SW480 (cell line): ENCODE measurements around the gene TRIM32.

Experiments
- DNase-seq: peaks from one replicate; pipeline ENCODE4 v3.0.0-alpha.2; 2016; ENCODE audit warnings: low spot score

Gene TRIM32, protein sequence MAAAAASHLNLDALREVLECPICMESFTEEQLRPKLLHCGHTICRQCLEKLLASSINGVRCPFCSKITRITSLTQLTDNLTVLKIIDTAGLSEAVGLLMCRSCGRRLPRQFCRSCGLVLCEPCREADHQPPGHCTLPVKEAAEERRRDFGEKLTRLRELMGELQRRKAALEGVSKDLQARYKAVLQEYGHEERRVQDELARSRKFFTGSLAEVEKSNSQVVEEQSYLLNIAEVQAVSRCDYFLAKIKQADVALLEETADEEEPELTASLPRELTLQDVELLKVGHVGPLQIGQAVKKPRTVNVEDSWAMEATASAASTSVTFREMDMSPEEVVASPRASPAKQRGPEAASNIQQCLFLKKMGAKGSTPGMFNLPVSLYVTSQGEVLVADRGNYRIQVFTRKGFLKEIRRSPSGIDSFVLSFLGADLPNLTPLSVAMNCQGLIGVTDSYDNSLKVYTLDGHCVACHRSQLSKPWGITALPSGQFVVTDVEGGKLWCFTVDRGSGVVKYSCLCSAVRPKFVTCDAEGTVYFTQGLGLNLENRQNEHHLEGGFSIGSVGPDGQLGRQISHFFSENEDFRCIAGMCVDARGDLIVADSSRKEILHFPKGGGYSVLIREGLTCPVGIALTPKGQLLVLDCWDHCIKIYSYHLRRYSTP

DNA sequence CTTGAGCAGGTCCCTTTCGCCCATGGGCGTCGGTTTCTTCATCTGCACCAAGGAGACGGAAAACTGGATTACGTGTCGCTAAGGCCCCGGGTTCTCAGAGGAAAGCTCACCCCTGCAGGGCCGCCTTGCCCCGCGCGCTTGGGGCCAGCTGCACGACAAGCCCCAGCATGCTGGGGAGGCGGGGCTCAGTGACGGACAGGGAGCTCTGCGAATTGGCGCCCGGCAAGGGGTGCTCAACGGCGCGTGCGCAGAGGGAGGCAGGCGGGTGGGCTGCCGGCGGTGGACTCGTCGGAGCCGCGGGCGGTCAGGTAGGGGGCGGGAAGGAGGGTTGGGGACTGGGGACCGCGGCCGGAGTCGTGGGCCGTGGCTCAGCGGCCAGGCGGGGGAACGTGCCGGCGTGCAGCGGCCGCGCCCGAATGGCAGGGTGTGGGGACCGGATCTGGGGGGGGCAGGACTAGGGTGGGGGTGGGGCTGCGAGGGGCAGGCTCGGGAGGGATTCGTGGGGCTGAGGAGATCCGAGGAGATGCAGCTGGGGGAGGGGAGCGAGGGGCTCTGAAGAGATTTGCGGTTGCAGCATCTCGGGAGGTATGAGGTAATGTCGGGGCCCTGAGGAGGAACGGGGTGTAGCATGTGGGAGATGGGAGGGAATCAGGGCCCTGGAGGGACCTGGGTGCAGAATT is at the start of gene TRIM32:
TSS of gene TRIM32 (plus strand) at position 232 of the 680 bp plus-strand sequence. CDS start 10,438 bp downstream, outside the sequence.
- peak; percentile 78 for DNase-seq

DNA sequence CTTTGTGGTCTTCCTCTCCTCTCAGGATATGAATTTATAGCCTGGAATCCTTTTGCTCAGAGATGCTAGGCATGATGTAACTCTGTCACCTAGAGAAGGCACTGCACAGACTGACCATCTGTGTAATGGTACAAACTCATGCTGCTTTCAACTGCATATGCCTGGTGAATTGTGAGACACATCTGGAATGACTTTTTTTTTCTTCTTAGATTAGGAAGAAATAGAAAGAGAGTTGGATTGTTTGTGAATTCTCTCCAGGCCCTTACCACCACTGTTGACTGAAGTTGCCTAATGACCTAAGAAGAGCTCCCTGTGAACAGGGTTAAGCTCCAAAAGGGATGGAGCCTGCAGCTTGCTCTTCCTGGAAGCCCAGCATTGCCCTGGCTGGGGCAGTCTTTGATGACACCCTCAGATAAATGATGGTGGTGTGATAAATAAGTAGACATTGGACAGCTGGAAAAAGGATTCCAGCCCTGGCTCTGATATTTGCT is 47.8 kb upstream of the TRIM32 start:
- DNase-seq, result no peak

- DNase-seq, result no peak
Observed at GRCh38 chr9:116641292-116642059, 45.6 kb upstream of the TRIM32 start.

- DNase-seq, result no peak
Observed at GRCh38 chr9:116643691-116644090, 43.4 kb upstream of the TRIM32 start.

DNA sequence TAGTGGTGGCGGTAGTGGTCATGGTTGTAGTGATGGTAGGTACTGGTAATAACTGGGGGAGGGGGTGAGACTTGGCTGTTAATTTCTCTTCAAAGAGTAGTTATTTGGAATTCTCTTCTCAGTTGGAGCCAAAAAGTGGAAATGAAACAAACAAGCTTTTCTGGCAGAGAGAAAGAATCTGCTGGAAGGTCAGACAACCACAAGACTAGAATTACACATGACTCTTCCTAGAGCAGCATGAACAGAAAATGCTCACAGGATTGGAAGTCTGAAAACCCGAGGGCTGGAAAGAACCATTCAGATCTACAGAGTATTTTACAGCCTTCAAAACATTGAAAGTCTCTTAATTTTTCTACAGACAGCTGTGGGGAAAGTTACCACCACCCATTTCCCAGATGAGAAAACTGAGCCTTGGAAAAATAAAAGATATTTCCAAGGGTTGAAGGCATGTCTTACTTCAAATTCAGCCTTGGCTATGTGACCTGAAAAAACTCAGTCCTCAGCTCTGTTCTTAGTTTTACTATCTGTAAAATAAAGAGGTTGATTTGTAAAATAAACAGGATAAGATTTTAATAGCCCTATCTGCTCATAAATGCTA is 42.9 kb upstream of the TRIM32 start:
- DNase-seq, result no peak

DNA sequence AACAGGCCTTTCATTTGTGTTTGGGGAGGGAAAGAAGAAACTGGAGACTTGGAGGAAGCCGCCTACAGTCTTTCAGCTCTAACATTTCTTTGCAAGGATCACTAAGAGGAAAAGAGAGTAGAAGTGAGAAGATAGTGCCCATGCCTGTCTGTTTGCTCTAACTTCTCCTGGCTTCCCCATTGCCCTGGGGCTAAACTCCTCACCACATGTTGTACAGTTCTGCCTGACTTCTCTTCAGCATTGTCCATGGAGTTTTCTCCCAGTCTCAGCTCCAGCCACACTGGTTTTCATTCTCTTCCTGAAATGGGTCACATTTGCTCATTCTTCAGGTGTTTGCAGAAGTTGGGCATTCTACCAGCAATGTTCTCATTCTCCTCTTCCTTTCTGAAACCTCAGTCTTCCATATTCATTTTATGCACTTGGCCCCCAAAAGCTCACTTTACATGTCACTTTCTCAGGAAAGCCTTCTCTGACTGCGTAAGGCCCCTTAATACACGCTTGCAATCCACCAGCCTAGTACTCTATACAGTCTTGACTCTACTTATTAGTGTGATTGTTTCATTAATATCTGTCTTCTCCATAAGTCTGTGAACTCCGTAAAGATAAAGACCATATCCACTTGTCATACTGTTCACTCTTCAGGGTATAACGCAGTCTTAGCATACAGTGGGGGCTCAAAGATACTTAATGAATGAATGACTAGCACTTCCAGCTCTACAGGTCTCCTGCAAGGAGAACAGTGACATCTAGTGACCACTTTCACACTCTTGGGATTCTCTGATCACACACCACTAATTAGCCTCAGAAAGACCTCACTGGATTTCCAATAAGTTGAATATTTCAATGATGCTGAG is 40.2 kb upstream of the TRIM32 start:
- DNase-seq, result peak; percentile 38

- DNase-seq, result no peak
Observed at GRCh38 chr9:116647515-116647809, 39.6 kb upstream of the TRIM32 start.

DNA sequence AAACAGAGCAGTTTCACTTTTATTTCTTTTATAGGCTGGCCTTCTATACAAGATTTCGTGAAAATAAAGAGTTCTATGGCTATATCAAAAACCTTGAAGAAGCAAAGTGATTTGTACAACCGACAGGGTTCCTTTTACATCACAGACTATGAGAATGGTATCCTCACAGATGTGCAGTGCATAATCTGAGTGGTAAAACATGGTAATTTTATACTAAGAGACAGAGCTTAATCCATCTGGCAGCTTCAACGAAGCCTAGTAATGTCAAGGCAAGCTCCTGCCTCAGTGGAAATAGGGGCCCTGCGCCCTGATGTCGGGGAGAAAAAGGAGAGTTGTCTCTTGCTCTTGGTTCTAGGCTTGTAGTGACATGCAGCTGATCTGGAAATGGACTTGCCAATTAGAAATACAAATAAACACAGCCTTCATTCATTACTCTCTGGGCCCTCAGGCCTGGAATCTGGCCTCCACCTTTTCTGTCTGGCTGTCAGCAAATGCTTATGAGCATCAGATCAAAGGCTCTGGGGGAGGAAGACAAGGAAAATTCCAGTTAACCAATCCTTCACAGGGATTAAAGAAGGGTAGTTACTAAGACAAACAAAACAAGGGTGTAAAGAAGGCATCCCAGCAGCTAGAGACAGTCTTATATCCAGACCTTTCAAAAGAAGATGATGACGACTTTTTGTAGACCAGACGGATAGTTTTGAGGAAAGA is 33.6 kb upstream of the TRIM32 start:
- DNase-seq, result no peak

- DNase-seq, result no peak
Observed at GRCh38 chr9:116654059-116654355, 33.1 kb upstream of the TRIM32 start.

DNA sequence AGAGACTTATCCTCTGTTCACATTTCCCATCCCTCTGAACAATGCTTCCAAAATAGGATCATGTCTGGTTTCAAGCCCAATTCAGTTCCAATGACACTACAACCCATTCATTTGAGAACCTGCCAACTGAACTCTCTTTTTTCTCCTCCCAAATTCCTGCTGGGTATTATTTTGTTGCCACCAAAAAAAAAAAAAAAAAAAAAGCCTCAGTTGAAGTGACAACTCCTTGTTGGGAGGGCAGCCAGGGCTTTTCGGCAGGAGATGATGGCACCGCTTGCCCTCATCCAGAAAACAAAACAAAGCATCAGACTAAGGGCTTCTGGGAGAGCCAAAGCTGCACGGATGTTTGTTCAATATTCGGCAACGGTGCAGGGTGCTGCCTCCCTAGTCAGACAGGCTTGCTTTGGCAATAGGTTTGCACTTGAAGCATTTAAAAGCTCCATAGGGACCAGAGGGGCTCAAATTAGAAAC is 30.6 kb upstream of the TRIM32 start:
- no peak for DNase-seq

DNA sequence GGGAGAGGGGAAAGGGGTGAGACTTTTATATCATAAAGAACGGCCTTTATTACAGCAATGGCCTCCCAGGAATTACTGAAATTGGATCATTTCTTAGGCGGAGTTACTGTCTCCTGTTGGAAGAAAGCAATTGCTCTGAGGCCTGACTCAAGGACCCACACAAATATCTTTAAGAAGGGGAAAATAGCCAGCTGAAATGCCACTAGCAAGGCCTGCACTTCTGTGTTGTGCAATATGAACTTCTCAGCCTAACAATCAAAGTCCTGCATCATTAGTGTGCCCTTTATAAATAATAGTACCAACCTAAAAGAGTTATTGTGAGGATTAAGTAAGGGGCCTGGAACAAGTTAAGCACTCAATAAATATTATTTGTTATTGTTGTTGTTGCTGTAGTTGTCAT is 30.1 kb upstream of the TRIM32 start:
- DNase-seq, result no peak

DNA sequence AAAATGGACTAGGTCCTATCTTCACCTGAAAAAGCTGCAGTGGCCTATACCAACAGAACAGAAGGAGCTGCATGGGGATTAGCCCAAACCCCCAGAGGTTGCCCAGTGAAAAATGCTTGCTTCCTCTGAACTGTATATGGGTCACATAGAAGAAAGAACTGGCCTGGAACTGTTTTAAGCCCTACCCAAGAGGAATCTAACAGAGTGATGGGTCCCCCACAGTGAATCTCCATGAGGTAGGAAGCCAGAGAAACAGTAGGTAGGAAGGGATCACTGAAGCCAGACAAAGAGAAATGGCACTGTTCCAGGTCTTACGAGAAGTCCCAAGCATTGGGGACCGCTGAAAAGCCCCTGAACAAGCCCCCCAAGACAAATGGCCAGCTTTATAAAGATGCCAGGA is 28.8 kb upstream of the TRIM32 start:
- DNase-seq, result no peak

DNA sequence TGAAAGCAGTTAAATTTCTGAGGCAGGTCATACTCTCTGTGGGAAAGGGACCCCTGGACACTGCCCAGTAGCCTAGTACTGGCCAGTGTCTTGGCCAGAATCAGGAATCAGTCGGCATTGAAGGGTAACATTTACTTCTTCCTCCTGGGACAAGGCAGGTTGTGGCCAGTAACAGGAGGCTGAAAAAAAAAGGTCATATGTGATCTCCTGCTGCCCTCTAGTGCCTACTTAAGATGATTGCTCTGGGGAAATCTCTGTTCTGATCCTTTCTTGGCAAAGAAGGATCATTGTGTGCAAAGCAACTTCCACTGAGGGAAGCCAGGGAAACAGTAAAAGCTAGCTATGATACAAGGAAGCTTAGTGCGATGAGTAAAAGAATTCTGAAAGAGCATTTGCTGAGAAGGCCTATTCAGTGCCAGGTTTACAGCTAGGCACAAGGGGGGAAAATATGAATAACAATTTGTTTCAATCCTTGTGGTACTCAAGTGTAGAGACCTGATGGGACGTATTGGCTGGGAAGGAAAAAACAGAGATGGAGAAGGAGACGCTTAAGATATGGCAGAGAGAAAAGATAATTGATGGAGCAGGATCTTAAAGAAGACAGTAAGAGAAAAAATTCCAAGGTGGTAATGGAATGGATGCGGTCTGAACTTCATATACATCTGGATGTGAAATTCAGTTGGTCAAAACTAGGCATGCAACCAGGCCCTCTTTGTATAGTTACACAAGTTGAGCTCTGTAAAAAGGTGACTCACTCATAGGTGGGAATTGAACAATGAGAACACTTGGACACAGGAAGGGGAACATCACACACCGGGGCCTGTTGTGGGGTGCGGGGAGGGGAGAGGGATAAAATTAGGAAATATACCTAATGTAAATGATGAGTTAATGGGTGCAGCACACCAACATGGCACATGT is 25.8 kb upstream of the TRIM32 start:
- peak; percentile 75 for DNase-seq

DNA sequence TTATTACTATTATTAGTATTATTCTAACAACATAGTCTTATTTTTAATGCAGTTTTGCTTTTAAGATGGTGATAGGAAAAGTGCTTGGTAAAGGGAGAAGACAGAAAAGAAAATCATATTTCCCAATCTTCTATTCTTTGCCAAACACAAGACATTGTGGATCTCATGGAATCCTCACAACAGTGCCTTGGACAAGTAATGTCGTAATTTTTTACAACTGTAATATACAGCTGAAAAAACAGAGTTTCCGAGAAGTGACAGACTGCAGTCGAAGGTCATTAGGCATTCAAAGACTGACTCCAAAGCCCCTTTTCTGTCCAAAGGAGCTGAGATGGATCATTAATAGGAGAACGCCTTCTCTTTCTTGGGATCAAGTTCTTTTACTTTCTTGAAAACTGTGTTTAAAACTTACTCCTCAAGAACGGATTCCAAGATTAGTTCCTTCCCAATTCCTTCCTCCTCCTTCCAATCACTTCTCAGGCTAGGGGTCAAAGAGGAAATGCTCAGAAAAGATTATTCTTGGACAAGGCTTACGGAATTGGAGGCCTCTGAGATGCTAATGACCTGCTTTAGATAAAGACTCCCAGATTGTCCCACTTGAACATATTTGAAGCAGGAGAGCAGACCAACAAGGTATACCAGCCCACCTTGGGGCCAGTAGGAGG is 24.3 kb upstream of the TRIM32 start:
- no peak for DNase-seq

GRCh38 chr9:116663581-116663980 is 23.5 kb upstream of the TRIM32 start:
- DNase-seq, result no peak

DNA sequence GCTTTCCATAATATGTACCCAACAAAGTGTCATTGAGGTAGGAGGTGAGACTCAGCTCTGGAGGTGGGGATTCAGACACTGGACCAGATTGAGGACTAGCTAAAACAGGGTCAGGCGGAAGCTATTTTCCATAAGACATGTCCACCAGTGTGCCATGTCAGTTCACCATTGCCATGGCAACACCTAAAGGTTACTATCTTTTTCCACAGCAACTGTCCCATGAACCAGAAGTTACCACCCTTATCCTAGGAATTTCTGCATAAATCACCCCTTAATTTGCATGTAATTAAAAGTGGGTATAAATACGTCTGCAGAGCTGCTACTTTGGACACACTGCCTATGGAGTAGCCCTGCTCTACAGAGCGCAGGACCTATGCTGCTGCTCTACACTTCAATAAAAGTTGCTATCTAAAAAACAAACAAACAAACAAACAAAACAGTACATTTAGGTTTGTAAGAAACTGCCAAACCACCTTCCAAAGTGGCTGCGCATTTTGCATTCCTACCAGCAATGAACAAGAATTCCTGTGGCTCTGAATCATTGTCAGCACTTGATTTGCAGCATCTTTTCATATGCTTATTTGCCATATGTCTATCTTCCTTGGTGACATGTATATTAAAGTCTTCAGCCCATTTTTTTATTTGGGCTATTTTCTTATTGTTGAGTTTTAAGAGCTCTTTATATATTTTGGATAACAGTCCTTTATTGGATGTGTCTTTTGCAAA is 18.0 kb upstream of the TRIM32 start:
- DNase-seq, result no peak

- no peak for DNase-seq
Observed at GRCh38 chr9:116671605-116672004, 15.5 kb upstream of the TRIM32 start.

DNA sequence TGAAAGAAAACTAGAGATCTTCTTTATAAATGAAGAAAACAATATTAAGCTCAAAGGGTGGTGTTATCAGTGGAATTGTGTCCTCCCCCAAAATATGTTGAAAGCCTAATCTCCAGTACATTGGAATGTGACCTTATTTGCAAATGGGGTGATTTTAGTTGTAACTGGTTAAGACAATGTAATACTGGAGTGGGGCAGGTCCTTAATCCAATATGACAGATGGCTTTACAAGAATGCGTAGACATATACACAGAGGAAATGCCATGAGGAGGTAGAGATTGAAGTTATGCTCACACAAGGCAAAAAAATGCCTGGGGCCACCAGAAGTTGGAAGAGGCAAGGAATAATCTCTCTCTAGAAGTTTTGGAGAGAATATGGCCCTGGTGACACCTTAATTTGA is 13.7 kb upstream of the TRIM32 start:
- no peak for DNase-seq
